Measurements from ENCODE around the gene ATG16L1.
A peak's percentile ranks its signal among the peaks of the same experiment; 100 is the strongest.

ATG16L1 gene

GRCh38 chr2:233227346-233227978 is 24.0 kb upstream of the ATG16L1 start:
- no peak for DNase-seq (ENCODE audit: low spot score)

- DNase-seq (ENCODE audit: low spot score), result no peak
Observed at GRCh38 chr2:233228376-233228775, 23.1 kb upstream of the ATG16L1 start.

- no peak for DNase-seq (ENCODE audit: low spot score)
Observed at GRCh38 chr2:233233618-233234230, 17.7 kb upstream of the ATG16L1 start.

- no peak for DNase-seq (ENCODE audit: low spot score)
Observed at GRCh38 chr2:233234264-233234663, 17.2 kb upstream of the ATG16L1 start.

- DNase-seq (ENCODE audit: low spot score), result no peak
Observed at GRCh38 chr2:233234996-233235395, 16.5 kb upstream of the ATG16L1 start.

GRCh38 chr2:233235977-233236376 is 15.5 kb upstream of the ATG16L1 start:
- no peak for DNase-seq (ENCODE audit: low spot score)

- no peak for DNase-seq (ENCODE audit: low spot score)
Observed at GRCh38 chr2:233236820-233237589, 14.5 kb upstream of the ATG16L1 start.

GRCh38 chr2:233240897-233241296 is 10.6 kb upstream of the ATG16L1 start:
- no peak for DNase-seq (ENCODE audit: low spot score)

GRCh38 chr2:233241803-233242202 is 9.7 kb upstream of the ATG16L1 start:
- no peak for DNase-seq (ENCODE audit: low spot score)

- DNase-seq (ENCODE audit: low spot score), result no peak
Observed at GRCh38 chr2:233242231-233242927, 9.1 kb upstream of the ATG16L1 start.

GRCh38 chr2:233243348-233243747 is 8.1 kb upstream of the ATG16L1 start:
- DNase-seq (ENCODE audit: low spot score), result no peak

GRCh38 chr2:233244818-233245217 is 6.7 kb upstream of the ATG16L1 start:
- no peak for DNase-seq (ENCODE audit: low spot score)

- no peak for DNase-seq (ENCODE audit: low spot score)
Observed at GRCh38 chr2:233245406-233245805, 6.1 kb upstream of the ATG16L1 start.

GRCh38 chr2:233247116-233247515 is 4.4 kb upstream of the ATG16L1 start:
- DNase-seq (ENCODE audit: low spot score), result no peak

GRCh38 chr2:233247744-233248143 is 3.7 kb upstream of the ATG16L1 start:
- DNase-seq (ENCODE audit: low spot score), result no peak

- no peak for DNase-seq (ENCODE audit: low spot score)
Observed at GRCh38 chr2:233248999-233249398, 2.5 kb upstream of the ATG16L1 start.

GRCh38 chr2:233250568-233250967 is 905 bp upstream of the ATG16L1 start:
- DNase-seq (ENCODE audit: low spot score), result no peak

- no peak for DNase-seq (ENCODE audit: low spot score)
Observed at GRCh38 chr2:233250985-233251305, 528 bp upstream of the ATG16L1 start.

- no peak for DNase-seq (ENCODE audit: low spot score)
Observed at GRCh38 chr2:233252227-233252626, 754 bp downstream of the ATG16L1 start.

- no peak for DNase-seq (ENCODE audit: low spot score)
Observed at GRCh38 chr2:233255151-233255550, 3.7 kb downstream of the ATG16L1 start.

- DNase-seq (ENCODE audit: low spot score), result no peak
Observed at GRCh38 chr2:233256048-233256447, 4.6 kb downstream of the ATG16L1 start.

GRCh38 chr2:233258211-233258610 is 6.7 kb downstream of the ATG16L1 start:
- no peak for DNase-seq (ENCODE audit: low spot score)

- peak; percentile 32 for DNase-seq (ENCODE audit: low spot score)
Observed at GRCh38 chr2:233259730-233260129, 8.3 kb downstream of the ATG16L1 start.
